DMS114 treated with DMSO at 0.1 percent for 48 hours (cell line): ENCODE data around the gene UBR3.

ENCODE experiments used
- DNase-seq: peaks from one replicate; lab custom pipeline; 2025; ENCODE audit not compliant: unreplicated experiment; lab: John Stamatoyannopoulos, UW

The UBR3 gene

DNA sequence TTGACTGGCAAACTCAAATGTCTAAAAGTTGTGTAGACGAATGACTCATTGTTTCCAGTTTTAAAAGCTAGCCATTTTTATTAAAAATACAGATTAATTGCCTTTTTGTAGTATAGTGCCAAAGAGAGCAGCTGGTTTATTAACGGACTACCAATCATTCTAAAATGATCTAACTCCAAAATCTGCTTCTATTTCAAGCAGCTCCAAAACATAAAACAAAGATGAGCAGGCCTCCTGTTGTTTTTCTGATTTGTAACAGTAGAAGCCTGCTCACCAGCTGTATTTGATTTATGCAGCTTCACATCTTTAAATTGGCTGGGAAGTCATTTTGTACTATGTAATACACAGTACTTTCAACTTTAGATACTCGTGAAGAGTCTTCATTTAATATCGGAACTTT is 171.8 kb downstream of the UBR3 start:
- DNase-seq = no peak

DNA sequence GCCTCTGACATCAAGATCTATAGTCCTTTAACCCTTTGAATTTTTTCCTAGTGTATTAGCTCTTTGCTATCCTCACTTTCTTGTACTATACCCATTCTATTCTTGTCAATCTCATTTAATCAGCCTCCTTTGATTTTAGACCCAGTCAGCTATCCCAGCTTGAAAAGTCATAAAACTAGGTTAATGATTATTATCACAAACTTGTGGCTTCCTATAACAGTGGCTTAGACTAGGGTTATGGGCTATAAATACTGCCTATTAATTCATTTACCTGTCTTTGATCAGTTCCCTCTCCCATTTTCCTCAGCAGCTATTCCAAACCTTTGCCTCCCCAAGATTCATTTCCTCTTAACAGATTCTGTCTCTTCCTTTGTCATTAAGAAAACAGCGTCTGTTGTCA is 174.8 kb downstream of the UBR3 start:
- no peak for DNase-seq

DNA sequence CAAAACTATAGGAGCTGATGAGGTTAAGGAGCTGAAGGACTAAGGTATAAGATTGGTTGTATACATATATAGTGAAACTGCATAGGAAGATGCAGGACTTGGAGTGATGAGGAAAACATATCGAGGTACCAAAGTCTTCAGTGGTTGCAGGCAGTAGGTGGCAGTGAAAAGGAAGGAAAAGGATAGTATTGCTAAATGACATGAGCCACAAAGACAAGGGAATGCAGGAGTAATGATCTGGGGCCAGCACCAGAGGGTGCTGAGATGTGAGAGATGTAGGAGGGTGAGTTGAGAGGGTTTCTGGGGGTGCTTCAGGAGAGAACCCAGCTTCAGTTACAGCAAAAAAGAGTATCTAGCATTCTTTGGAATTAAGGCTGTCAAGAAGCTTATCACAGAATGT is 178.4 kb downstream of the UBR3 start:
- DNase-seq = no peak

DNA sequence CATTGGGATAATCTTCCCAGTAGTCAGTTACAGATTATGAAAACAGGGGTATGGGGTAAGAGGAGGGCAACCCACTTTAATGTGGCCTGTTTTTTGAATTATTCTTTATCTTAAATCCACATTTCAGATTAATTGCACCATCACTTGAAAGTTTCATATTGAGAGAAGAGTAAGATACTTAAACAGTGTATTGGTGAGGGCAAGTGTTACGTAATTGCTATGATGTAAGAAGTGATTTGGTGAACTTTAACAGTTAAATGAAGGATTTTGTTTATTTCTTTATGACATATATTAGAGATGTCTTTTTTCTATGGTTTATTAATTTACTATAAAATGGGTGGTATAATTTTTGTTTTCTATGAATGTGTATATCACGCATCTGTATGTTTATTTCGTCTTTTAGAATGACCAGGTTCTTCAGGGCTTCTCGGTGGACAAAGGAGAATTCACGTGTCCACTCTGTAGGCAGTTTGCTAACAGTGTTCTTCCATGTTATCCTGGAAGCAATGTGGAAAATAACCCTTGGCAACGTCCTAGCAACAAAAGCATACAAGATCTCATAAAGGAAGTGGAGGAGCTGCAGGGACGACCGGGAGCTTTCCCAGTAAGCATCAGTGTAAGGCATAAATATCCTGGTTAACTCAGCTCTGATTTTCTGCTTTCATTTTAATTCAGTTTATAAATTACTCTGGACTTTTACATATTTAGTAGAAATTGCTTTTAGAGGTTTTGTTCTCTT is 179.5 kb downstream of the UBR3 start:
- DNase-seq = no peak

DNA sequence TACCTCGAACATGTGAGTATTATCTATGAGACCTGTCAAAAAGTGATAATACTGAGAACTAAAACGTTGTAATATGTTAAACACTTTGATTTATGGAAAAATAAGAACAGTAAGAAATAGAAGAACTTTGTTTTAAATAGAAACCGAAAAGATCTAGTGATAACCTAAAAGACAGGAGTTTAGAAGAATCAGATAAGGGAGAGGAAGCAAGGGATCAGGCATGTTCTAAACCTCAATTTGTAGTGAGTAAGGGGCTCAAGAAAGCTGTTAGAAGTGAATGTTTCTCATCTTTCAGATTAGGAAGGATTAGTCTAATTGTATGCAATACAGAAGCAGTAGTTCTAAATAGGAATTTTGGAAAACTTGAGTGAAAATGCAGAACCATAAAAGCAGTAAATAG is 182.0 kb downstream of the UBR3 start:
- DNase-seq = no peak

DNA sequence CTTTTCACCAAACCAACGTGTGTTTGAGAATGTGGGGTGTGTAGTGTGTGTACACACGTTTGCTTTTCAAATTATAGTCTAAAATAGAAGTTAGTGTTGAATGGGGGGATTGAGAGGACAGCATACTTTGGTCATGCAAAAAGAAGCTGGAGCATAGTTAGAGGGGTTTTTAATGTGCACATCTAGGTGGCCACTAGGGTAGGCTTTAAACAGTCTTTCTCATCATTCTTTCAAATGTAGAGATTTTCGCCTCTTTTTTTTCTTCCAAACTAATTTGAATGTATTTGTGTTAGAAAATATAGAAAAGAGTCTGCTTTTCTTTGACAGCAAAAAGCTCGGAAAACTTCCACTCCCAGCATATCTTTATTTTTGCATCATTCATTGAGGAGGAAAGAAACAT is 185.5 kb downstream of the UBR3 start:
- DNase-seq = no peak

DNA sequence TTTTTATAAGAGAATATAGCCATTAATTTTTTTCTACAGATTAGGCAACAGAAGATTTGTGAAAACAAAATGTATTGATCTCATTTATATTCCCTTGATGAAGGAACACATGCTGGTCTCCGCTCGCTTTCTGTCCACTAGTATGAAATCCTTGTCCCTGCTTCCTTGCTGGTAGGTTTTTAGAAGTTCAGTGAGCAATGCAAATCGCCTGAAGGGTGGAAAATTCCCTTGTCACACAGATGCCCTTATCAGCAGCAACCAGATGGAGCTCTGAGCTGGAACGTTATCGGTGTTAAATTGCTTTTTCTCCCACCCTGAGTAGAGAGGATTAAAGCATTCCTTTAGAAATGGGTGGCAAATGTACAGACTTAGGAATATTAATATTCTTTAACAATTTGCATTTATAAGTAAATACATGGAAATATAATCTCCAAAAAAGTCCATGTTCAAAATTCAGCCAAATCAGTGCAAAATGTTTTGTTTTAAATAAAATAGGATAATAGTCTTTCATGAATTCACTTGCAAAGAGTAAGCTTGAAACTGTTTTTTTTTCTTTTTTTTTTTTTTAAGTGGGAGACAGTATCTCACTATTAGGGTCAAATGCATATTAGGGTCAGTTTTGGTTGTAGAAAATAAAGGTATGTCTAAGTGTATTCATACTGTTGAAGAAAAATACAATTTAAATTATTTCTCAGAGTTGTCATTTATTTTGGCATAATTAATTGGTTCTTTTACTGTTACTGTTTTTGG is 186.7 kb downstream of the UBR3 start:
- no peak for DNase-seq

DNA sequence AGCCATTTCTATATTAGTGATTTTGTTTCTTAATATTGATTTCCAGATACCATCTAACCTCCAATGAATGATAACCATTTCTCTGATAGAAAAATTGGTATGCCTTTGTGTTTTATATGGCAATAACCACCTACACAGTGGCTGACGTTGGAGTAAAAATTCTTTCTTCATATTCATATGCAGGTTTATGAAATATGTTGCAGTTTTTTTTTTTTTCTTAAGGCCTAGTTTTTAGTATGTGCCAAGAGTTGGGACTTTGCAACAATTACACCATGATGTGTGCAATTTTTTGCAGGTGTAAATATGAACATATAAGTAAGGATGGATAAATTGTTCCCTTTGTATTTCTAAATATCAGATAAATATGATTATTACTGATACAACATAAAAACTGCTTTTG is 187.5 kb downstream of the UBR3 start:
- DNase-seq = no peak

DNA sequence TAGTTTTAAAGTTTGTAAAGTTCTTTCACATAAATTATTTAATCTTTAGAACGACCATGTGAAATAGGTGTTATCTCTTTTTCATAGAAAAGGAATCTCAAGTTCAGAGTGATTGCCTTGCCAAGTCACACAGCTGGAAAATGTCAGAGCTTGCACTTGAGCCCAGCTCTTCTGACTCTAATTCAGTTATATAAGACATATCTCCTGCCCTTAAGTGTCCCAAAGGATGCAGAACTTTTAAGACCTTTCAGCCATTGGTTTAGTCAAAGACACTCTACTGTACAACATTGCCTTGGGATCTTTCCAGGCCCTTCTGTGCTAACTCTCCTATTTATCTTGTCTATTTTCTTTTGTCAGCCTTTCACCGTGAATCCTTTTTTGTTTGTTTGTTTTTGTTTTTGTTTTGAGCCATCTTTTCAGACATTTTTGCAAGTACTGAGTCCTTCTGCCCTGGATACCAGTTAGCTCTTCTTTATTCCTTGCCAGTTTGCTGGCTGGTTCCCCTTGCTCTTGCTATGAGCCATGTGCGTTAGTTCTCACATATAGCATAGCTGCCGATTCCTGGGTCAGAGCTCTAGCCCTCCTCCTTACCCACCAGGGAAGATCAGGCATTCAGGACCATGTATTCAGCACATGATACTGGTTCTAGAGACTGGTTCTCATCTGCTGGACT is 190.7 kb downstream of the UBR3 start:
- DNase-seq = no peak

DNA sequence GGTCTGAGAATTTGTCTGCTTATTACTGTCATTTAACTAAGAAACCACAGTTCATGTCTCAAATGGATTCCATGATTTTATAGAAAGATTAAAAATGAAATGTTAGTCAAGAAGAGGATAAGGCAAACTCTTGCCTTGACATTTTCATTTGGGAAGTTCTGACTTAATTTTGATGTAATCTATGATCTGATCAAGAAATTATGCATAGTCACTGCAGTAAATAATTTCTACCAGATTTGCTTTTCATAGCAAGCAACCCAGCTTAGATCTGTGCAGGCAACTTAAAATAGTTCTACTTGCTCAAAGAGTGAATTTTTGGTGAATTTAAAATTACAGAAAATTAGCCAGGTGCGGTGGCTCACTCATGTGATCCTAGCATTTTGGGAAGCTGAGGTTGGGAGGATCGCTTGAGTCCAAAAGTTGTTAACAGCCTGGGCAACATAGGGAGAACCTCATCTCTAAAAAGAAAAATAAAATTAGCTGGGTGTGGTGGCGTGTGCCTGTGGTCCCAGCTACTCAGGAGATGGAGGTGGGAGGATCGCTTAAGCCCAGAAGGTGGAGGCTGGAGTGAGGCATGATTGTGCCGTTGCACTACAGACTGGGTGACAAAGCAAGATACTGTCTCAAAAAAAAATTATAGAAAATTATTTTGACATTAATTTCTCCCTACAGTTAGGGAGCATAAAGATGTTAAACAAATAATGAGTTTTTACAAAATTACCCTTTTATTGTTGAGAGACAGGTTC is 192.0 kb downstream of the UBR3 start:
- no peak for DNase-seq

DNA sequence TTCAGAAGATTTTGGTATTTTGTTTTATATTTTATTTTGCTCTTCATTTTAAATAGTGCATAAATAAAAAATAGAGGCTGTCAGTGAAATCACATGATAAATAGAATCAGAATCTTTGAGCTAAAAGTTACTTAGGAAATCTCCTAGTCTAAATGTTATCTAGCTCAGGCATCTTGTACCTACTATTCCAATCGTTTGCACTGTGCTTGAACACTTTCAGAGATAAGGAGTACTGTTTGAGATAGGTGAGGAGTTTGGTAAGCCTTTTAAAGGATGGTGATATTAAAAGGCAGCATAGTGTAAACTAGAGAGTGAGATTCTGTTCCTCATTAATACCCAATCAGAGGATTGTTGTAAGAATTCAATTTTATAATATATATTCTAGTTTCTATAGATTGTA is 193.5 kb downstream of the UBR3 start:
- no peak for DNase-seq

DNA sequence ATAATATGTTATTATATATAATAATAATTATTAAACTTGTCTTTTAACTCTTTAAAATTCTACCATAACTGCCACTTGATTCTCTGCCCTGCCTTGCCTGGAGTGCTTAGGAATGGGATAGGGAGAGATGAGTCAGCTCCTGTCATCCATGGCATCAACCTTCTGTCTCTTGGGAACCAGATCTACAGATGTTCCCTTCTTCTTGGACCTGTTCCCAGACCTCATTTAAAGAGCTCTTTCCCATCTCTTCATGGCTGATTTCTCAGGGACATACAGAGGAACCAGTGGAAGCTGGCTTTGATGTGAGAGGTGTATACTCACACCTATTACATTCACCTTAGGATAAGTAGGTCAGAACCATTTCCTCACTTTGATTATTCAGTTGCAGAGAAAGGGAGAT is 195.4 kb downstream of the UBR3 start:
- DNase-seq = no peak

DNA sequence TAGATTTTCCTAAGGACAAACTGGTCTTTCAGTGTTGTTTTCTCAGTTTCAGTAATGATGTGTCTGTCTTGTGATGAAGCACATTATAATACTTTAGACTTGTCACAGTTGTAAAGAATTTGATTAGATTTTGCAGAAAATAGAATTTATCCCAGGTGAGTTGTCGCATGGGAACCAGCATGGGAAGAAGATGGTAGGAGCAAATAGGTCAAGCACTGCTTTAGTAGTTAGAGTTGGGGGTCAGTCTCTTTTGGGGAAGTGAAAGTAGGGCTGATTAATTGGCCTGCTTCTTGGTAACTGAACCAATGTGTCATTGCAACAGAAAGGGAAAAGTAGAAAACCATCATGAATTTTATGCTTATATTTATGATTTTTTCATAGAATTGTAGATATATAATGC is 197.5 kb downstream of the UBR3 start:
- no peak for DNase-seq

DNA sequence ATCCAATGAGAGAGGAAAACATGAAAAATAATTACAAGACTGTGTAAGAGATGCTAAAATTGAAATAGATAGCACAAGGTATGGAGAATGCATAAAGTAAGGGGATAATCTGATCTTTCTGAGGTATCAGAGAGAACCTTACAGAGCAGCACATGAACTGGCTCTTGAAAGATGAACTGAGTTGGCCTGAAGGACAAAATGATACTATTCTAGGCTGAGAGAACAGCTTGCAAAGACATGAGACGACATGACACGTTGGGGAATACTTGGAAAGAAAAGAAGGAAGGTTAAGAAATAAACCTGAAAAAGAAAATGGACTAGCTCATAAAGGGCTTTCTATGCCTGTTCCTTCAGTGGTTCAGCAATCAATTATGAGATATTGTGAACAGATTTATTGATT is 198.0 kb downstream of the UBR3 start:
- DNase-seq = no peak

DNA sequence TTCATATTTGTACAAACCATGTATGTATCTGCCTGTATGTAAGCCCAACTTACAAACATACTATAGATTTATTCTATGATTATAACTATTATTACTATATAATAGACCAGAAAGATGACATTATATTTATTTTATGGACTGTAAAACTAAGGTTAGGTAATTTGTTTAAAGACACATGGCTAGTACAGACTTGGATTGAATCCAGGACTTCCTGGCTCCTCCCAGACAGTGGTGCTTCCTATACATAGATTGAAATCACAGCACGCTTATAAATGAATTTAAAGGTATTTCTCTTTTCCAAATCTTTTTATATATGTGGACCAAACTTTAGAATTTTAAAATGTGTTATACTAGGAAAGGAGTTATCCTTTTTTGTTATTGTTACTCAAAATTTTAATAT is 199.1 kb downstream of the UBR3 start:
- DNase-seq = no peak

DNA sequence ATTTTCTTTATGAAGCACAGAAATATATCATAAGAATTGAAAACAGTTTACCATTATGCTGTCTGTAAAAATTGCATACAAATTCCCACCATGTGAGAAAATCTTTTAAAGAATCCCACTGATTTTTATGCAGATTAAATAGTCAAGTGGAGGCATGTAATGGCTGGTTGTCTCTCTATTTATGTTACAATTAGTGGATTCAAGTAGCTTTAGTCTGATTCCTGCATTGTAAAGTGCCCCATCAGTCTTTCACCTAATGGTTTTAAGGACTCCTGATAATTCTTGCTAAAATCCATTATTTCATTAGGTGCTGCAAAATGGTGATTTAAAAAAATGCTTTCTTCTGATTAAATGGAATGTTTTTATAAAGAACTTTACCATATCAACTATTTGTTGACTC is 202.3 kb downstream of the UBR3 start:
- no peak for DNase-seq

DNA sequence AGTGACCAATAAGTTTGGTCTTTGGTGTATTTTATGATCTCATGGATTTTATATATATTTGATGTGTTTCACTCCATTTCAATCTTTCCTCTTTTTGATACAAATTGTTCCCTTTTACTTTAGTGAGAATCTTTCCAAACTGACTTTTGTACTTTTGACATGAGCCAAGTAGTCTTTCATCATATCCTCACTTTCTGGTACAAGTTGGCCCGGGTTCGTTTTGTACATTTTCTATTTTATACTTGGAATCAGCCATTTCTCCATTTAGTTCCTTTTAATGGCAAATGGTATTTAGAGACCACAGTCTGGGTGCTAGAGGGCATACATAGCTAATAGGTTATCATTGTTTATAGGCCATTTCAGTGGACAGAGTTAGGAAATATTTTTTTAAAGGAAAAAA is 202.8 kb downstream of the UBR3 start:
- DNase-seq = no peak

DNA sequence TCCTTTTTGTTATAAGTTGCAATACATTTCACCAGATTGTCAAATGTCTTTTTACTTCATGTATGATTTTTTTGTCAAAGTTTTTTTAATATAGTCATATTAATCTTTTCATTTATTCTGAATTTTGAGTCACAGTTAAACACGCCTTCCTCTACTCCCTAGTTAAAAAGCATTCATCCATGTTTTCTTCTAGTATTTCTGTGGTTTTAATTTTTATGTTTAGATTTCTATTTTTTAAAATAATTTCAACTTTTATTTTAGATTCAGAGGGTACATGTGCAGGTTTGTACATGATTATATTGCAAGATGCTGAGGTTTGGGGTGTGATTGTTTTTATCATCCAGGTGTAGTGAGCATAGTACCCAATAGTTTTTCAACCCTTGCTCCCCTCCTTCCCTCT is 204.0 kb downstream of the UBR3 start:
- DNase-seq = no peak

DNA sequence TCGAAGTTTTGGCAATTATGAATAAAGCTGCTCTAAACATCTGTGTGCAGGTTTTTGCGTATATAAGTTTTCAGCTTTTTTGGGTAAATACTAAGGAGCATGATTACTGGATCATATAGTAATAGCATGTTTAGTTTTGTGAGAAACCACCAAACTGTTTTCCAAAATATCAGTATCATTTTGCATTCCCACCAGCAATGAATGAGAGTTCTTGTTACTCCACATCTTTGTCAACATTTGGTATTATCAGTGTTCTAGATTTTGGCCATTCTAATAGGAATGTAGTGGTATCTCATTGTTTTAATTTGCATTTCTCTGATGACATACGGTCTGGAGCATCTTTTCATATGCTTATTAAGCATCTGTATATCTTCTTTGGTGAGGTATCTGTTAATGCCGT is 207.3 kb downstream of the UBR3 start:
- no peak for DNase-seq

DNA sequence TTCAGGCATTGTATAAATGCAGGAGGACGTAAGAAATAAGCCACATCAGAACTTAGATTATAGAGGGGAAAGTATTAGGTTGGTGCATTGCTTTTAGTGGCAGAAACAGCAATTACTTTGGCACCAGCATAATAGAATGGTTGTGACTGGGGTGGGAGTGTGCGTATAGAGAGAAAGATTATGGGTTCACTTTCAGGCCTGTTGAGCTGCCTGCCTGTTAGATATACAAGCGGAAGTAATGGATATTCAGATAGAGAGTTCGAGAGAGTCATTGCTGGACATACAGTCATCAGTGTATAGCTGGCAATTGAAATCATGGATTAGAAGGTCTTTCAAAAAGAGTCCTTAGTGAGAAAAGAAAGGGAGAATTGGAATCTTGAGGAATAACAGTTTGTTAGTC is 211.5 kb downstream of the UBR3 start:
- no peak for DNase-seq

DNA sequence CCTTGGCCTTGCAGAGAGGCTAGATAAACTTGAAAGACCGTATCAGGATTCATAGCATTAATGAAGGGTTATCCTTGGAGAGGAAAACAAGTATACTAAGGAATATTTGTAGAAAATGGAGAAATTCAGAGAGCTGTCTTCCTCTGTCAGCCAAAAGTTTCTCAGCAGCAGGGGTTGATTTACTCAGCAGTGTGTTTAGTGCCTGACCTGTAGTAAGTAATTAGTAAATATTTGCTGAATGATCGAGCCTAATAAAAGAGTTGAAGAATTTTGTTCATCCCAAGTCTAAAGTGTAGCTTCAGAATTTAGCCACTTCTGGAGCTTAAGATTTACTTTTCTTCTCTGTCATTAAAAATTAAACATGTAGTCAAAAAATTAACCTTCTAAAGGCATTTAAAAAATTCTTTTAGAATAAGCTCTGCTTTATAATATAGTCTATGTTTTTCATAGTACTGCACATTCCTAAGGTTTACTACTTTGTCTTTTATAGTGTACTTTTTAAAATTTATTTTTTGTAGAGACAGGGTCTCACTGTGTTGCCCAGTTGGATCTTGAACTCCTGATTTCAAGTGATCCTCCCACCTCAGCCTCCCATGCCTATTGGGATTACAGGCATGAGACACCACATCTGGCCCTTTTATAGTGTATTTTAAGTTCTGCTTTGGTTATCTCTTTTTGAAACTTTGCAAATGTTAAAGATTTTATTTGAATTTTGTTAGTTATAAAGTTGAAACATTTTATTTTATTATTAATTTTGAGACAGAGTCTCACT is 212.3 kb downstream of the UBR3 start:
- DNase-seq = no peak
